ENCODE data around the gene SUSD2.

Gene SUSD2

GRCh38 chr22:24138649-24139420 lies 42.5 kb upstream of the SUSD2 start:
- no peaks in the 10 kb centered on the region for H3K27me3 ChIP-seq
- peaks cover 29% of the 10 kb centered on the region for H3K36me3 ChIP-seq
- DNase-seq, result no peak
- H3K4me1 ChIP-seq, result 0 out of 2 replicates have a peak, but pooled peaks cover 3% of the 10 kb centered on the region
- no peak for TF ChIP-seq CTCF (IDR thresholded peaks at IDR 0.05; ENCODE audit: low read depth, low read length)
- H3K9me3 ChIP-seq, result no peaks in the 10 kb centered on the region
- H3K4me3 ChIP-seq (ENCODE audit: low read depth, low read length), result no peak overlapping the region

GRCh38 chr22:24140357-24140756 lies 40.9 kb upstream of the SUSD2 start:
- Histone ChIP-seq H3K36me3 (peaks cover 22% of the 10 kb centered on the region), H3K4me3 (ENCODE audit: low read depth, low read length) (no peak overlapping the region), H3K9me3 (no peaks in the 10 kb centered on the region), H3K4me1 (peaks cover 3% of the 10 kb centered on the region; the same call in 1 of the 2 replicates), H3K27me3 (no peaks in the 10 kb centered on the region)
- no peak for DNase-seq
- TF ChIP-seq CTCF (IDR thresholded peaks at IDR 0.05; ENCODE audit: low read depth, low read length), result no peak

- no peak for TF ChIP-seq CTCF (IDR thresholded peaks at IDR 0.05; ENCODE audit: low read depth, low read length)
- Histone ChIP-seq H3K36me3 (peaks cover 18% of the 10 kb centered on the region), H3K4me1 (peaks cover 13% of the 10 kb centered on the region), H3K4me3 (ENCODE audit: low read depth, low read length) (no peak overlapping the region), H3K27me3 (no peaks in the 10 kb centered on the region), H3K9me3 (no peaks in the 10 kb centered on the region)
- no peak for DNase-seq
Observed at GRCh38 chr22:24141586-24141985, 39.7 kb upstream of the SUSD2 start.

- Histone ChIP-seq H3K4me1 (peaks cover 15% of the 10 kb centered on the region), H3K27me3 (no peaks in the 10 kb centered on the region), H3K36me3 (peaks cover 11% of the 10 kb centered on the region), H3K9me3 (no peaks in the 10 kb centered on the region), H3K4me3 (ENCODE audit: low read depth, low read length) (no peak overlapping the region)
- DNase-seq, result no peak
- TF ChIP-seq CTCF (IDR thresholded peaks at IDR 0.05; ENCODE audit: low read depth, low read length), result no peak
Observed at GRCh38 chr22:24142241-24142640, 39.0 kb upstream of the SUSD2 start.

- peaks cover 15% of the 10 kb centered on the region for H3K4me1 ChIP-seq
- H3K9me3 ChIP-seq, result no peaks in the 10 kb centered on the region
- peaks cover 6% of the 10 kb centered on the region for H3K36me3 ChIP-seq
- DNase-seq, result no peak
- no peaks in the 10 kb centered on the region for H3K27me3 ChIP-seq
- H3K4me3 ChIP-seq (ENCODE audit: low read depth, low read length), result no peak overlapping the region
- TF ChIP-seq CTCF (IDR thresholded peaks at IDR 0.05; ENCODE audit: low read depth, low read length), result no peak
Observed at GRCh38 chr22:24142831-24143230, 38.5 kb upstream of the SUSD2 start.

- no peak for TF ChIP-seq CTCF (IDR thresholded peaks at IDR 0.05; ENCODE audit: low read depth, low read length)
- H3K27me3 ChIP-seq, result no peaks in the 10 kb centered on the region
- H3K4me3 ChIP-seq (ENCODE audit: low read depth, low read length), result no peak overlapping the region
- peaks cover 13% of the 10 kb centered on the region for H3K4me1 ChIP-seq
- DNase-seq, result no peak
- no peaks in the 10 kb centered on the region for H3K9me3 ChIP-seq
- H3K36me3 ChIP-seq, result peaks cover 4% of the 10 kb centered on the region
Observed at GRCh38 chr22:24144056-24144777, 37.1 kb upstream of the SUSD2 start.
